H9 (cell line): ENCODE data around the gene OTUD3. TPM values are rescaled to one million over a fixed set of nuclear protein-coding genes. Genes with fewer than 3 reads are reported as not detected.

Source experiments
- DNase-seq: peaks from one replicate; pipeline ENCODE4 v3.0.0-alpha.2; 2017
- H2AFZ ChIP-seq: one replicate; pipeline ENCODE4 v1.6.1; 2013; ENCODE audit warnings: mild to moderate bottlenecking, low read length, control low read depth, moderate library complexity
- H2AK5ac ChIP-seq: 2 replicates; pipeline ENCODE4 v1.6.1; 2013; ENCODE audit warnings: low read length, control low read depth, mixed read lengths; ENCODE audit not compliant: insufficient read length
- H2BK120ac ChIP-seq: one replicate; pipeline ENCODE4 v1.6.1; 2013; ENCODE audit warnings: low read depth, mild to moderate bottlenecking, low read length, control low read depth, inconsistent platforms; ENCODE audit not compliant: poor library complexity, severe bottlenecking
- H2BK12ac ChIP-seq: 2 replicates; pipeline ENCODE4 v1.6.1; 2013; ENCODE audit warnings: low read length, control low read depth, mixed read lengths, low read depth; ENCODE audit not compliant: insufficient read length
- H2BK15ac ChIP-seq: 2 replicates; pipeline ENCODE4 v1.6.1; 2013; ENCODE audit warnings: low read depth, low read length, control low read depth
- H2BK20ac ChIP-seq: one replicate; pipeline ENCODE4 v1.6.1; 2013; ENCODE audit warnings: low read depth, mild to moderate bottlenecking, low read length, control low read depth, inconsistent platforms; ENCODE audit not compliant: poor library complexity, severe bottlenecking
- H2BK5ac ChIP-seq: 2 replicates; pipeline ENCODE4 v1.6.1; 2013; ENCODE audit warnings: low read length, control low read depth, mixed read lengths; ENCODE audit not compliant: insufficient read length
- H3K14ac ChIP-seq: 2 replicates; pipeline ENCODE4 v1.6.1; 2013; ENCODE audit warnings: low read length, control low read depth; ENCODE audit not compliant: insufficient read depth
- H3K18ac ChIP-seq: 2 replicates; pipeline ENCODE4 v1.6.1; 2013; ENCODE audit warnings: low read depth, mild to moderate bottlenecking, mixed read lengths, low read length, control low read depth; ENCODE audit not compliant: insufficient read length
- H3K23ac ChIP-seq: 2 replicates; pipeline ENCODE4 v1.6.1; 2013; ENCODE audit warnings: low read length, control low read depth, mixed read lengths, low read depth; ENCODE audit not compliant: insufficient read length
- H3K23me2 ChIP-seq: 2 replicates; pipeline ENCODE4 v1.6.1; 2013; ENCODE audit warnings: low read depth, mild to moderate bottlenecking, mixed read lengths, low read length, control low read depth; ENCODE audit not compliant: insufficient read length, poor library complexity, severe bottlenecking
- H3K27ac ChIP-seq: 2 replicates; pipeline ENCODE4 v1.5.1; 2013; ENCODE audit warnings: low read length, control low read depth, mixed read lengths, low read depth; ENCODE audit not compliant: insufficient read length
- H3K27me3 ChIP-seq: 2 replicates; pipeline ENCODE4 v1.6.1; 2013; ENCODE audit warnings: low read length, control low read depth, inconsistent platforms; ENCODE audit not compliant: insufficient read depth
- H3K4ac ChIP-seq: 2 replicates; pipeline ENCODE4 v1.6.1; 2013; ENCODE audit warnings: low read depth, mild to moderate bottlenecking, control low read depth, inconsistent platforms, low read length, moderate library complexity
- H3K4me1 ChIP-seq: 2 replicates; pipeline ENCODE4 v1.6.1; 2013; ENCODE audit warnings: low read length, control low read depth, inconsistent platforms; ENCODE audit not compliant: insufficient read depth
- H3K4me2 ChIP-seq: 2 replicates; pipeline ENCODE4 v1.6.1; 2013; ENCODE audit warnings: low read length, control low read depth, mixed read lengths; ENCODE audit not compliant: insufficient read length, insufficient read depth
- H3K56ac ChIP-seq: 2 replicates; pipeline ENCODE4 v1.6.1; 2013; ENCODE audit warnings: low read depth, mild to moderate bottlenecking, mixed read lengths, low read length, control low read depth; ENCODE audit not compliant: insufficient read length
- H3K79me1 ChIP-seq: 2 replicates; pipeline ENCODE4 v1.6.1; 2013; ENCODE audit warnings: low read depth, mild to moderate bottlenecking, moderate library complexity, low read length, control low read depth, inconsistent platforms; ENCODE audit not compliant: insufficient read depth, poor library complexity, severe bottlenecking
- H3K79me2 ChIP-seq: 2 replicates; pipeline ENCODE4 v1.6.1; 2013; ENCODE audit warnings: low read length, control low read depth, inconsistent platforms; ENCODE audit not compliant: insufficient read depth
- H3K9ac ChIP-seq: 2 replicates; pipeline ENCODE4 v1.6.1; 2013; ENCODE audit warnings: low read length, control low read depth, mixed read lengths; ENCODE audit not compliant: insufficient read length; ENCODE audit errors: extremely low read depth
- H3K9me3 ChIP-seq: one replicate; pipeline ENCODE4 v1.6.1; 2013; ENCODE audit warnings: low read depth, low read length, inconsistent platforms; ENCODE audit not compliant: control insufficient read depth
- H3T11ph ChIP-seq: one replicate; pipeline ENCODE4 v1.6.1; 2013; ENCODE audit warnings: mild to moderate bottlenecking, low read length, control low read depth, inconsistent platforms
- H4K20me1 ChIP-seq: one replicate; pipeline ENCODE4 v1.6.1; 2013; ENCODE audit not compliant: control insufficient read depth, insufficient read length, insufficient read depth
- H4K5ac ChIP-seq: 2 replicates; pipeline ENCODE4 v1.6.1; 2013; ENCODE audit warnings: low read depth, mild to moderate bottlenecking, mixed read lengths, low read length, control low read depth; ENCODE audit not compliant: insufficient read length
- H4K8ac ChIP-seq: replicated peaks from 2 replicates; pipeline ENCODE4 v1.6.1; 2013; ENCODE audit warnings: low read length, control low read depth, mixed read lengths, low read depth; ENCODE audit not compliant: insufficient read length
- H4K91ac ChIP-seq: 2 replicates; pipeline ENCODE4 v1.6.1; 2013; ENCODE audit warnings: low read depth, mild to moderate bottlenecking, moderate library complexity, mixed read lengths, low read length, control low read depth; ENCODE audit not compliant: insufficient read length
- H3K27ac Mint-ChIP-seq, 3 experiments: 2 replicates in 2 of 3; 3 replicates in 1 of 3; pipeline ENCODE4 v1.8.0; 2020 to 2021; ENCODE audit warnings: mixed read lengths in 3 of 3, mild to moderate bottlenecking in 1 of 3, moderate library complexity in 1 of 3
- H3K27me3 Mint-ChIP-seq: 2 replicates; pipeline ENCODE4 v1.8.0; 2021; ENCODE audit warnings: low read depth, mild to moderate bottlenecking, moderate library complexity, mixed read lengths
- H3K36me3 Mint-ChIP-seq, 3 experiments: 2 replicates in 2 of 3; 3 replicates in 1 of 3; pipeline ENCODE4 v1.8.0; 2020 to 2021; ENCODE audit warnings: low read depth in 3 of 3, mixed read lengths in 3 of 3; ENCODE audit not compliant: insufficient read depth in 1 of 3
- H3K4me1 Mint-ChIP-seq, 2 experiments: 2 replicates each; pipeline ENCODE4 v1.8.0; 2020; ENCODE audit warnings: mixed read lengths in 2 of 2
- H3K4me3 Mint-ChIP-seq, 2 experiments: 2 replicates in 1 of 2; 3 replicates in 1 of 2; pipeline ENCODE4 v1.8.0; 2020 to 2021; ENCODE audit warnings: mild to moderate bottlenecking in 2 of 2, mixed read lengths in 2 of 2, moderate library complexity in 1 of 2
- H3K9me3 Mint-ChIP-seq, 2 experiments: 2 replicates in 1 of 2; 3 replicates in 1 of 2; pipeline ENCODE4 v1.8.0; 2020; ENCODE audit warnings: mild to moderate bottlenecking in 2 of 2, mixed read lengths in 2 of 2, moderate library complexity in 1 of 2
- WGBS: extraction: QIAGEN DNeasy Blood & Tissue Kit; methylation state at CpG from one replicate; pipeline ENCODE4 v1.1.7; 2013; ENCODE audit warnings: missing lambda C conversion rate, low lambda C conversion rate, mixed read lengths; ENCODE audit not compliant: insufficient read length; ENCODE audit errors: extremely low coverage; 5-methylcytosine and 5-hydroxymethylcytosine counted together
- total RNA-seq: library from RNA; stranded (reverse); gene quantifications from 2 replicates; pipeline ENCODE4 v1.2.1, GENCODE V29; 2021
- TF ChIP-seq, protein P1 (sequence below): fragments of 200-600 bp; sonication (generic); conservative IDR thresholded peaks from 3 replicates; pipeline ENCODE4 v1.8.0; 2021; ENCODE audit warnings: antibody characterized with exemption, mild to moderate bottlenecking

OTUD3 gene
- total RNA-seq, 1 experiment from 2014 or later, result 12.0 TPM

DNA sequence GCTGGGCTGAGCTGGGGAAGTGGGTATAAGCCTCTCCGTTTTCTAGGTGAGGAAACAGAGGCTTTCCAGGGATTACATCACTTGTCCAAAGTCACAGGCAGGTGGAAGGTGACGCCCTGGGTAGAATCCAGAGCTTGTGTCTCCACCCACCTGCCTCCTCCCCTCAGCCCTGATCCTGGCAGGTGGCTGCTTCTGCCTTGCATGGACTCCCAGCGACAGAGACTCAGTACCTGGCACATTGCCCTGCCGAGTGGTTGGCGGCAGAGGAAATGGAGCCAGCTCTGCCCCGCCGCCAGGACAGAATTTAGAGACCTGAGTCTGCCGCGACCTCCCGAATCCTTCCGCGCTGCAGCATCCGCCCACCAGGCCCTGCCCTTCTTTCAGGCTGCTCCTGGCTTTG is 39.1 kb downstream of the OTUD3 start:
- Mint-ChIP-seq H3K4me3 (no peak overlapping the region), H3K4me1 (peaks cover 5 to 17% of the 10 kb centered on the region in 2 experiments), H3K36me3 (peaks cover 0 to 1% (median 0%) of the 10 kb centered on the region in 3 experiments; a peak in 1 of 7 replicates), H3K27me3 (peaks cover 2% of the 10 kb centered on the region), H3K9me3 (no peaks in the 10 kb centered on the region), H3K27ac (no peak overlapping the region)
- Histone ChIP-seq H3K18ac (no peak overlapping the region), H3K4me2 (no peak overlapping the region), H3K79me2 (no peaks in the 10 kb centered on the region), H2AK5ac (no peak overlapping the region), H4K5ac (no peak overlapping the region), H2BK120ac (no peak overlapping the region), H3K14ac (no peak overlapping the region; the same call in 1 of the 2 replicates), H3K9me3 (no peaks in the 10 kb centered on the region), H3K79me1 (no peaks in the 10 kb centered on the region), H2BK20ac (no peak overlapping the region), H3K27me3 (no peaks in the 10 kb centered on the region), H4K91ac (no peak overlapping the region), H3T11ph (no peak overlapping the region), H3K56ac (no peak overlapping the region), H4K20me1 (no peaks in the 10 kb centered on the region), H2BK5ac (no peak overlapping the region), H3K23me2 (no peaks in the 10 kb centered on the region), H3K27ac (no peak overlapping the region), H3K4ac (no peak overlapping the region), H3K4me1 (no peaks in the 10 kb centered on the region), H2AFZ (no peak overlapping the region), H4K8ac (no peak overlapping the region), H3K9ac (no peak overlapping the region), H3K23ac (no peak overlapping the region), H2BK15ac (no peak overlapping the region), H2BK12ac (no peak overlapping the region)
- no CpG with 5 or more reads among the region's 13 CpGs for WGBS
- TF ChIP-seq, protein P1, sequence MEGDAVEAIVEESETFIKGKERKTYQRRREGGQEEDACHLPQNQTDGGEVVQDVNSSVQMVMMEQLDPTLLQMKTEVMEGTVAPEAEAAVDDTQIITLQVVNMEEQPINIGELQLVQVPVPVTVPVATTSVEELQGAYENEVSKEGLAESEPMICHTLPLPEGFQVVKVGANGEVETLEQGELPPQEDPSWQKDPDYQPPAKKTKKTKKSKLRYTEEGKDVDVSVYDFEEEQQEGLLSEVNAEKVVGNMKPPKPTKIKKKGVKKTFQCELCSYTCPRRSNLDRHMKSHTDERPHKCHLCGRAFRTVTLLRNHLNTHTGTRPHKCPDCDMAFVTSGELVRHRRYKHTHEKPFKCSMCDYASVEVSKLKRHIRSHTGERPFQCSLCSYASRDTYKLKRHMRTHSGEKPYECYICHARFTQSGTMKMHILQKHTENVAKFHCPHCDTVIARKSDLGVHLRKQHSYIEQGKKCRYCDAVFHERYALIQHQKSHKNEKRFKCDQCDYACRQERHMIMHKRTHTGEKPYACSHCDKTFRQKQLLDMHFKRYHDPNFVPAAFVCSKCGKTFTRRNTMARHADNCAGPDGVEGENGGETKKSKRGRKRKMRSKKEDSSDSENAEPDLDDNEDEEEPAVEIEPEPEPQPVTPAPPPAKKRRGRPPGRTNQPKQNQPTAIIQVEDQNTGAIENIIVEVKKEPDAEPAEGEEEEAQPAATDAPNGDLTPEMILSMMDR, result no peak
- no peak for DNase-seq
